ENCODE results near the gene PTGER1.

PTGER1 gene

DNA sequence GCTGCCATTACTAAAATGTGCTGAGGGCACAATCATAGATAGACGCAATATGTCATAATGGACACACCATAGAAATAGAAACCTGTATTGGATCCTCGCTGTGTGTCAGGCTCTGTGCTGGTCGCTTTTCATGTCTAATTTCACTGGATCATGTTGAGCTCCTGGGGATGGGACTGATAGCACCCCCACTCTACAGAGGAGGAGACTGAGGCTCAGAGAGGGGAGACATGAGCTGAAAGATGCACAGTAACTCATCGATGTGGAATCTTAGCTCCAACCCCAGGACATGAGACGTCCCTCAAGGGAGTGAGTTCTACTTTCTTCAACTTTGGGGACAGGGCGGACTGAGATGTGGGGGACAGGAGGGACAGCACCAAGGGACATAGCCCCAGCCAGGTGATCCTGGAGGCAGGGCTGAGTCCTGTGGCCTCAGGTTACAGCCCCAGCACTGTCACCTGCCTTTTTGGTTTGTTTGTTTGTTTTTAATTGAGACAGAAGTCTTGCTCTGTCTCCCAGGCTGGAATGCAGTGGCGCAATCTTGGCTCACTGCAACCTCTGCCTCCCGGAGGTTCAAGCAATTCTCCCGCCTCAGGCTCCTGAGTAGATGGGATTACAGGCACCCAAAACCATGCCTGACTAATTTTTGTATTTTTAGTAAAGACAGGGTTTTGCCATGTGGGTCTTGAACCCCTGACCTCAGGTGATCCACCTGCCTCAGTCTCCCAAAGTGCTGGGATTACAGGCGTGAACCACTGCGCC is 27.4 kb upstream of the PTGER1 start:
- DNase-seq (ENCODE audit: low spot score), result no peak

DNA sequence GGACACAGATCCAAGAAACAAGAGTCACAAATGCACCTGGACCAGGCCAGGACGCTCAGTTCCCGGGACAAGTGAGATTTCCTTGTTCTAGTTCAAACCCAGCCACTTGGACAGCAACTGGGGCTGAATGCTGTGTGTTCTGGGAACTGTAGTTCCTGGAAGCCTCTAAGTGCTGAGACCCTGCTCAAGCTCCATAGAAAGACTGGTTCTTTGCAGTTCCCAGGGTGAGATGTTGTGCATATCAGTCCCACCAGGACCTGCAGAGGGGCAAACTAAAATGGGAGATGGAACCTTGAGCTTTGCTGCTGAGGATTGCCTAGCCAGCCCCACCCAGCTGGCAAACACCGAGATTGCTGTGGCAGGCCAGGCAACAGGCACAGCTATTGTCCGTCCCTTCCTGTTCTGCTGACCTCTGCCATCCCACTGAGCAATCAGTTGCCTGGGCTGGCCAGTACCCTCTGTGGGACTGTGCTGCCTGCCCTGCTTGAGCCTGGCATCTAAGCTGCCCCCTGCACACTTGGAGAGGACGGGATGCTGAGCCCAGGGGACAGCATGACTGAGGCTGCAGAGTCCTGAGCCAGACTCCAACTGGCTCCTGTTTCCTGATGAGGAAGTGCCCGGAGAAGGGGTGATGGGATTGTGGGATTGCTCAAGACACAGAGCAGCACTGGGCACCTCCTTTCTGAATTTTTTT is 22.2 kb upstream of the PTGER1 start:
- peak; percentile 29 for DNase-seq (ENCODE audit: low spot score)

DNA sequence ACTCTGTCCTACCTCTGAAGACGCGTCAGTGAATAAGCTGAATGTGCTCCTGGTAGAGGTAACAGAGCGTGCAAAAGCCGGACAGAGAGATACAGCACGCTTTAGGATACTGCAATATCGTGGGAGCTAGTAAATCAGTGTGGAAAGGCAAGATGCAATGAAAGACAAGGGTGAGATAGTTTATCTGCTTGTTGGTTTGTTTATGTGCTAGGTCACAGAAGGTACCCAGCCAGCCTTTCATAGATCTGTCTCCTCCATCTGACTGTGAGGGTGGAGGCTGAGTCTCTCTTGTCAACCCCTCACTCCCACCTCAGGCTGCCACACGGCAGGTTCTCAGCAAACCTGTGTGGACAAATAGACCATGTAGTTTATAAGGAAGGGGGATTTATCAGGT is 21.7 kb upstream of the PTGER1 start:
- no peak for DNase-seq (ENCODE audit: low spot score)

DNA sequence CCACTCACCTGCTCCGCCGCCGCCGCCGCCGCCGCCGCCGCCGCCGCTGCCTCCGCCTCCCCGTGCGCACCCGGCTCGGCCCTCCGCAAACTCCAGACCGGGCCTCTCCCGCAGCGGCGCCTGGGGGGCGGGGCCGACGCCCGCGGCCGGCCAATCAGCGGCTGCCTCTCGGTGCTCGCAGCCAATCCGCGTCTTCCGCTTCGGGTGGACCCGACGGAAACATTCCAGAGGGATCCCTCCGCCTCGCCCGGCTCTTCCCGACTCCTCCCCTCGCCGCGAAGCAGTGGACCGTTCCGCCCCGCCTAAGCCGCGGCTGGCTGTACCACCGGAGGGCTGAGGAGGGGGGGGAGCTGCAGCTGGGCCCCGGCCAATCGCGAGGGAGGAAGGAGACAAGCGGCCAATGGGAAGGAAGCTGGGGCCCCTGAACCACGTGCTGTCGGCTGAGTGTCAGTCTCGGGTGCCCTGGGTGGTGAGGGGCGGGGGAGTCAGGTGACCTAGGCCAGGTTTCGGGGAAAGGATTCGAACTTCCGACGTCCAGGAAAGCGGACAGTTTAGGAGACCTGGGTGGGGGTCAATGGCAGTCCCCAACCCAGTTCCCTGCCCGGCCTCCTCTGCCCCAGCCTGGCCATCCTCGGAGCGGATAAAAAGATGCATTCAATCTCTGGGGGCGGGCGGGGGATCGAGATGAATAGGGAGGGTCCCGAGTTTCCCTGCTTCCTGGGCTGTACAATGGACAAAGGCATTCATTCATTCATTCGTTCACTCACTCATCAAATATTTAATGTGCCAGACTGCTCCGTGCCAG is 21.1 kb upstream of the PTGER1 start, which contains the start of gene GIPC1:
Gene GIPC1, minus strand, starts transcription at position 99 of the 805 bp plus-strand sequence. CDS start 13,151 bp downstream, outside the sequence.
- peak; percentile 100 for DNase-seq (ENCODE audit: low spot score)

DNA sequence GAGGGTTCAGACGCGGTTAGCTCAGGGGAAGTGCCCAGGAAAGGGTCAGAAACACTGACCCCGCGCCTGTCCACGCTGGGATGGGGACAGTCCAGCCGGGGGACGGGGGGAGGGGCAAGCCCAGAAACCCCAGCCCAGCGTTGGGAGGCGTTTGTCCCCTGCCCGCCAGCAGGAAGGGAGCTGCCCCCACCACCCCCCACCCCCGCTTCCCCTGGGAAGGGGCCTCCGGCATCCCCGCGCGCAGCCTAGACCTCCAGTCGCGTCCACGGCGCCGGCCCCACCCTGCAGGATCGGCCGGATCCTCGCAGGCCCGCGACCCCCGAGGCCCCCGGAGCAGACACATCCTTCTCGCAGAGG is 20.5 kb upstream of the PTGER1 start:
- DNase-seq (ENCODE audit: low spot score), result no peak

DNA sequence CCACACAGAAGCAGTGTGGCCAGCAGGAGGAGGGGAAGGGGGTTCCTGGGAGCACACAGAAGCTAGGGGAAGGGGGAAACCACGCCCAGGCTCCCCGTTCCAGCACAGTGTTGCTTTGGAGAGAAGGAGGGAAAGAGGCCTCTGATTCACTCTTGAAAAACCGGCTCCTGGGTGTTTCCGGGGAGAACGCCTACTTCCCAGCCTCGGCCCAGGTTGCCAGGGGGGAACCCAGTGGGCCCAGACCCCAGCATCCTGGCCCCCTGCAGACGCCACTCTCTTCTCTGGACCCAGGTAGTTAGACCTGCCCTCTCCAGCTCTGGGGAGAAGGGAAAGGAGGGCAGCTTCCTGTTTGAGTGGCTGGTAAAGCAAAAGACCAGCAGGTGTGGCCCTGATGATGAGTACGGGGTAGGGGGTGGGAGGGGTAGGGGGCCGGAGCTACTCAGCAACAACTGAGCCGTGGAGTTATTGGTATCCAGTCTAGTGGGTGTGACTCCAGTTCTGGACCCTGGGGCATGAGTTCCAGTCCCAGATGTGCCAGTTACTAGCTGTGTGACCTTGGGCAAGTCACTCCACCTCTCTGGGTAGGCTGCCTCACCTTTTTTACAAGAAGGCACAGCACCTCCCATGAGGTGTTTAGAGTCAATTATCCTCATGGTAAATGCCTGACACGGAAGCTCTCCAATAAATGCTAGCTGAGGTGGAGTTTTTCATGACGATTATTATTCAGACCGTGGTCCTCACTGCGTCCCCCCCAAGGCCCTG is 19.9 kb upstream of the PTGER1 start:
- DNase-seq (ENCODE audit: low spot score), result peak; percentile 27

DNA sequence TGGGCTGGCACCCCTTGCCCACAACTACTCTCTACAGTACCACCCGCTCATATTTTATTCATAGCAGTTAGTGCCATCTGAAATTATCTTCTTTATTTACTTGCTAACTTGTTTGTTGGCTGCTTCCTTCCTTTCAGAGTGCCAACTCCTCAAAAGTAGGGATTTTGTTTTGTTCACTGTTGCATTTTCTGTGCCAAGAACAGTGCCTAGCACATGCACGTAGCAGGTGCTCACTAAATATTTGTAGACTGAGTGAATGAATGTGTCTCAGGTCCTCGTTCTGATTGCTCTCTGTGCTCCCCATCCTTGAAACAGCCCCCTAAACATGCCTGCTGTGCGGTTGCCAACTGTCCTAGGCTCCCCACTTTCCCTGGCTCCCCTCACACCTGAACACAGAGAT is 19.3 kb upstream of the PTGER1 start:
- no peak for DNase-seq (ENCODE audit: low spot score)

DNA sequence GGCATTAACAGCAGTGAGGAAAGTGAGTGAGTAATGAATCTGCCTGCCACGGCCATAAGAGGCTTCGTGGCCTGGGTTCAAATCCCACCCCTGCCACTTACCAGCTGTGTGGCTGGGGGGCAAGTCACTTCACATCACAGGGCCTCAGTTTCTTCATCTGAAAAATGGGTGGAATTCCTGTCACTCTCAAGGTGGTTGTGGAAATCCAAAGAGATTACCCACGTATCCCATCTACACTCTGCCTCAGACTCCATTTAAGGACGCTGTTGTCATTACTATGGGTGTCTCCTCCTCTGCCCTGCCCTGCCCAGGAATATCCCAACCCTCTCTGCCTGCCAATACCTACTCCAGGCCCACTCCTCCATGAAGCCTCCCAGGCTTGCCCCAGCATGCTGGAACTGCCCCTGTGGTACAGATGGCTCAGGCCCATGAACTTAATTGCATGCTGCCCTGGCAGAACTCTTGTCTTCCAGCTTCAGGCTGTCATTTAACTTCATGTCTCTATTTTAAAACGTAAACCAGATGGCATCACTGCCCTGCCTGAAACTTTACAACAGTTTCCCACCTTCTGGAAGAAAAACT is 17.7 kb upstream of the PTGER1 start:
- no peak for DNase-seq (ENCODE audit: low spot score)

DNA sequence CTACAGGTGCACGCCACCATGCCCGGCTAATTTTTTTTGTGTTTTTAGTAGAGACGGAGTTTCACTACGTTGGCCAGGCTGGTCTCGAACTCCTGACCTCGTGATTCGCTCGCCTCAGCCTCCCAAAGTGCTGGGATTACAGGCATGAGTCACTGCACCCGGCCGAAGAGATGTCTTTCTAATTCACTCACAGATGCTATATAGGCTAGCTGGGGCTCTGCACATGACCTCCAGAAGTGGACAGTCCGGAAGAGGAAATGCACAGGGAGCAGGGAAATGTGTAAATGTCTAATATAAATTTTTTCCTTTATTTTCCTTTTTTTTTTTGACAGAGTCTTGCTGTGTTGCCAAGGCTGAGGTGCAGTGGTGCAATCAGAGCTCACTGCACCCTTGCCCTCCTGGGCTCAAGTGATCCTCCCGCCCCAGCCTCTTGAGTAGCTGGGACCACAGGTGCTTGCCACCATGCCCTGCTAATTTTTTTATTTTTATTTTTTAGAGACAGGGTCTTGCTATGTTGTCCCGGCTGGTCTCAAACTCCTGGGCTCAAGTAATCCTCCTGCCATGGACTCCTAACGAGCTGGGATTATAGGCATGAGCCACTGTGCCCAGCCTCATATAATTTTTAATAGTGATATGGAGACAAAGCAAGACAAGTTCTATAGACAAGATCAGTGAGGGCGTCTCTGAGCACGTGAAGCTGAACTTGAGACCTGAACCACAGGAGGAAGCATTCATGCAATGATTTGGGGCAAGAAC is 12.4 kb upstream of the PTGER1 start:
- no peak for DNase-seq (ENCODE audit: low spot score)

DNA sequence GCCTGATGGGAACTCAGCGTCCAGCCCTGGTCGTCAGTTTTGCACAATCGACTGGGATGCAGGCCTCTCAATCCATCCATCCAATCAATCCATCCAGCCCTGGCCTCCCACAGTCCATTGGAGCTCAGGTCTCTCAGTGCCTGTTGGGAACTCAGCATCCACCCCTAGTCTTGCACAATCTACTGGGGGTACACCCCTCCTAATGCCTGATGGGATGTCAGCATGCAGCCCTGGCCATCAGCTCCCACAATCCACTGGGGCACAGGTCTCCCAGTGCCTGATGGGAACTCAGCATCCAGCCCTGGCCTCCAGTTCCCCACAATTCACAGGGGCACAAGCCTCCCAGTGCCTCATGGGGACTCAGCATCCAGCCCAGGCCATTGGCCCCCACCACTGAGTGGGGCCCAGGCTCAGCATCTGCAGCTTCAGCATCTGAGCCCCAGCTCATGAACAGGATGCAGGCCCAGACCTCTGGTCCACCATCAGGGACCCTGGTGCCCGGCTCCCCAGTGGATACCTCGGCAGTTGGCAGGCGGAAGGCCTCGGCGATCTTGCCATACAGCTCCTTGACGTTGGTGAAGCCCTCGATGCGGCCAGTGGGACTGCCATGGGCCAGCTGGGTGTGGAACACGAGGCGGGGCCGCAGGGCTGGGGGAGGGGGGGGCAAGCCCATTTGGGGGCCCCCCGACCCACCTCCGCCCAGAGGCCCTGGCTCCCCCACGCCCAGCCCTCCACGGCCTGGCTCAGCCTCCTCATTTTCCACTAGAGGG is 7.2 kb upstream of the PTGER1 start:
- DNase-seq (ENCODE audit: low spot score), result no peak

DNA sequence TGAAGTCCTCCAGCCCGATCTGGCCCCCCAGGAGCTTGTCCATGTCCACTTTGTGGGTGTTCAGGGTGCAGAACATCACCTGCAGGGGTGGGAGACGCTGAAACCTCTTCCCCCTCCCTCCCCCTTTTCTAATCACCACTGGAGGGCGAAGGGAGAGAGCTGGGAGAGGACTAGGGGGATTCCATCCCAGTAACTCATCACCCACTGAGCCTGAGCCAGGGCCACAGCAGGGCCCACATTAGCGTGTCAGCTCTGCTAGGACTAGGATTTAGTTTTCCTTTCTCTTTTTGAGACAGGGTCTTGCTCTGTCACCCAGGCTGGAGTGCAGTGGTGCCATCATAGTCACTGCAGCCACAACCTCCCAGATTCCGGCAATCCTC is 5.5 kb upstream of the PTGER1 start:
- DNase-seq (ENCODE audit: low spot score), result no peak

DNA sequence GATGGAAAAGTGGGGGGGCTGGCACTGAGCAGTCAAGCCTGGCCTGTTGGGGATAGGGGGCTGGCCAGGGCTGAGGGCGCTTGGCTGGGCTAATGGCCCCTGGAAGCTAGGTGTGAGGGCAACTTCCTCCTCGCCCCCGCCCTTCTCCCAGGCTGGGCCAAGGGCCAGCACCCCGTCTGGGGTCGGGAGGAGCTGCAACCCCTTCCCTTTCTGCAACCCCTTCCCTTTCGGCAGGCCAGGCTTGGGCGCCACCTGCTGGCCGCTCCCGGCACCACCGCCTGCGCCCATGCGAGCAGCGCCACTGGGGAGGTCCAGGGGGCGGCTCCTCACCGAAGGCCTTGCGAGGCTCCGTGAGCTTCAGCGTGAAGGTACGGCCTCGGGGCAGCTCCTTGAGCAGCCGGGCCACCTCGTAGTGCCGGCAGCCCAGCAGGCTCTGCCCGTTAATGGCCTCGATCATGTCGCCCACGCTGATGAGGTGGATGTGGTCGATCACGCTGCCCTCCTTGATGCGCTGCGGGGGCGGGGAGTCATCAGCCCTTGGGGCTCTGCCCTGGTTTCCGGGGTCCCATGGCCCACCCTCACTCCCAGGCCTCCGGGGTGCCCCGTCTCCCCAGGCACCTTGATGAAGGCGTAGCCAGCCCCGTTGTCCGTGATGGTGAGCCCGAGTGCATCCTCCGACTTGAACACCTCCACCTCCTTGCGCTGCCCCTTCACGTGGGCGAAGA is 5.0 kb upstream of the PTGER1 start:
- peak; percentile 96 for DNase-seq (ENCODE audit: low spot score)

DNA sequence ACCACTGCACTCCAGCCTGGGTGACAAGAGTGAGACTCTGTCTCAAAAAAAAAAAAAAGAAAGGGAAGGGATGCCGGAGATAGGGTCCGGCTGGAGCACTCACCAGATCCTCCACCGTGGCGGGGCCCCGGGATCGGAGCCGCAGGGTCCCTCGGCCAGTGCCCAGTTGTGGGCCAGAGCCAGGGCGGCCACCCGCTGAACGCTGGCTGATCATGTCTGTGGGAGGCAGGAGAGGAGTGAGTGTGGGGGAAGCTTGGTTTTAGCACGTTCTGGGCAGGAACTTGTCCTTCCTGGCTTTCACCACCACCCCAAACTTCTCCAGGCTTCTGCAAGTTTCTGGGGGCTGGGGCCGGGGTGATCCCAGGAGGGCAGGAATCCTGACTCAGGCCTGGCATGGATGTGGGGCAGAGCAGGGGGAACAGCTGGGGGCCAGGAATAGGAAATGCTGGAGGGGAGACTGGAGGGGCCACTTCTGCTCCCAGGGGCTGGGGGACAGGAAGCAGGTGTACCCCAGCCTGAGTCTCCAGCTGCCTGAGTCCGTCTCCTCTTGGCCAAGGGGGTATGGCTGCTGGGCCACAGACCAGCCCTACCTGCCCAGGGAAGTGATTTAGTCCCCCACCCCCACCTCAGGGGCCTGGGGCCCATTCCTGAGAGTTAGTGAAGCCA is 4.3 kb upstream of the PTGER1 start:
- DNase-seq (ENCODE audit: low spot score), result no peak

DNA sequence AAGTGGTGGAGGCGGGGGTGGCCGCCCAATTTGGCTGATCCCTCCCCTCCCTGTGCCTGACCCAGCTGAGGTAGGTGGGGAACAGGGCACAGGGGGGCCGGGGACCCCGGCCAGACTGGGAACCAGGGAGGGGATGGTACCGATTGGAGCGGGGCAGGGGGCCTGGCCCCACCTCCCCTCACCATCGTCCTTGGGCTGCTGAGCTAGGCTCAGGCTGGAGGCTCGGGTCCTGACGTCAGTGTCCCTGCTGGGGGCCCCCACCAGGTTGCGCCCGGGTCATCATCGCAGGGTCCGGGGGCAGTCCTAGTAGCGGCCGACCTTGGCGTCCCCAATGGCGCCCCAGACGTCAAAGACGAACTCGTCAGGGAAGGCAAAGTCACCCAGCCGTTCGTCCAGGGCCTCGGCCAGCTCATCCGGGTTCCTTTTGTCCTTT is 3.0 kb upstream of the PTGER1 start:
- no peak for DNase-seq (ENCODE audit: low spot score)

DNA sequence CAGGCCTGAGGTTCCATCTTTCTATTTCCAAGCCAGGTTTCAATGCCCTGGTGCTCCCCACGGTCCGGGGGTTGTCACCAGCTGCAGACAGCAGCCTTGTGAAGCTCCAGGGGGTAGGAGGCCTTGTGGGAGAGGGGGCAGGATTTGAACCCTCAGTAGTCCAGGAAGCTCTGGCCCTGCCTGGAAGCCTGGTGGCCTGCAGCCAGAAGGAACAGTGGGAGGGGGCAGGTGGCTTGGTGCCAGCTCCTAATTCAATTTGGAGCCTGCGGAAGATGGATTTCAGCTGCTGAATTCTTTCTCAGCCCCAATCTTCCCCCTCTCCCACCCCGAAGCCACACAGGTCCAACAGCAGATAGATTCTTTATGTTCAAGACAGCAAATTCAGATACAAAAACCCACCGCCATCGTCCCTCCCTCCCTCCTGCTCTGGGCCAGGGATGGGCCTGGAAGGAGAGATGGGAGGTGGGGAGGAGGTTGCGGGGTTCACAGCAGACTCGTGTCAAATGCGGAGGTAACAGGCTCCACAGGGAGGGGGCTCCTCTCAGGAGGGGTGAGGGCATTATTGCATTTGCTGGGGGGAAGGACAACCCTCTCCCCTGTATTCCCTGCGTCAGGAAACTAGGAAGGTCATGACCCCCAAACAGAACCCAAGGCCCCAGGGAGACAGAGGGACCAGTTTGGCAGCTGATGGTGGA is 2.4 kb upstream of the PTGER1 start:
- no peak for DNase-seq (ENCODE audit: low spot score)

DNA sequence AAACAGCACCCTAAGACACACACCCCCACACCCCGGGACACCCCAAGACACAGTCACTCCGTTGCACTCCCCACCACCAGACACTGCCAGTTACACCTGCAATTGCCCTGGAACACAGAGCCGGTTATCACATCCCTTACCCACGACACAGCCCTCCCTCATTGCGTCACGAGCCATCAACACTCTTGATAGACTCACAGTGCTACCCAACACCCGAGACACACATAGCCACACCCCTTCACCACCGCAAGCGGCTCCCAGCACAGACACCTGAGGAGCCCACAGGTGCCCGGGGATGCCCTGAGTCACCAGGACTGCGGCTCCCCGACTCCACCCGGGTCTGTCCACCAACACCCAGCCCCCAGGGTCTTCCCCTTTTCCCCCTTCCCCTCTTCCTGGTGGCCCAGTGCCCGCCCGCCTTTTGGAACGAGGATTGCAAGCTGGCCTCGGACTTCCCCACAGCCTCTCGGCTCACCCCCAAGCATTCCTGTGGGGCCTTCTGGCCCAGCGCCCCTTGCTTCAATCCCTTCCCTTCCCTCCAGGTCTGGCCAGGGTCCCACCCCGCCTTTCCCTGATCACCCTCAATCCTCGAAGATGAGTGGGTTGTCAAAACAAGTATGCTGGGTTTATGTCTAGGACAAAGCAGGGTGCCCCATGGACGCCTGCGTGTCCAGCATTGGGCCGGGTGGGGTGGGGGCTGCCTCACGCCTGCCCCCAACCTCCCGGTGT is 1.7 kb upstream of the PTGER1 start:
- DNase-seq (ENCODE audit: low spot score), result peak; percentile 44

DNA sequence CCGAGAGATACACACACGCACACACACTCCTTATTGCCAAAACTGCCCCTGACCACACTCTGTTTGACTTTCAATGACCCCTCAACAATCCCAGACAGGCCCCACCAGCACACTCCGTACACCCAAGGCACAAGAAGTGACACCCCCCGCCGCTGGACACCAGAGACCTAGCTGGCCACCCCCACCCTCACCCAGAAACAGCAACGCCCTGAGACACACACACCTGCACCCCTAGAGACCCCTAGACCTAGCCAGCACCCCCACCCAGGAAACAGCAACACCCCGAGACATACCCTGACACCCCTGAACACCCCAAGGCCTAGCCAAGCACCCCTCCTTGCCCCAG is 1.1 kb upstream of the PTGER1 start:
- no peak for DNase-seq (ENCODE audit: low spot score)

DNA sequence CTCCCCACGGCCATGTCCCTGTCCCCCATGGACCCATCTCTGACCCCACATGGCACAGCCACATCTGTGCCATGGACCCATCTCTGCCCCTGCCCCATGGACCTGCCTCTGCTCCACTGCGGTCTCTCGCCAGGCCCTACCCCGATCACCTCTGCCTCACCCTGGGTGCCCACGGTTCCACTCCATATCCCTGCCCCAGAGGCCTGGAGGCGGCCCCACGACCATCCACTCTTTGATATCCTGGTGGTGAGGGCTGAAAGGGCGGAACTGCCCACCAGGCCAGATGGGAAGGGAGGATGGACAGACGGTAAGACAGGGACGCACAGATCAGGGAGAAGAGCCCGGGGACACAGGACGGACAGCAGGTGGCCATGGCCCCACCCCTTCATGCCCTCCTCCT is 327 bp downstream of the PTGER1 start:
- DNase-seq (ENCODE audit: low spot score), result no peak

All from iPS-NIHi11 (cell line).